H1 (cell line): ENCODE measurements around the gene NMNAT3. TPM values are rescaled to one million over a fixed set of nuclear protein-coding genes. Genes with fewer than 3 reads are reported as not detected.

ENCODE experiments used
- CTCF ChIA-PET: fragments of 300-600 bp; sonication (Branson Sonifier 250); formaldehyde crosslinking; loops from one replicate; lab custom pipeline; 2021; ENCODE audit not compliant: partially characterized antibody; lab: Charles Lee
- POLR2A ChIA-PET: fragments of 300-600 bp; sonication (Branson Sonifier 250); formaldehyde crosslinking; loops from one replicate; lab custom pipeline; 2021; ENCODE audit warnings: inconsistent platforms; ENCODE audit not compliant: partially characterized antibody; lab: Charles Lee
- DNase-seq, 2 experiments: peaks; one replicate each; pipeline versions ENCODE4 v3.0.0 to v3.0.0-alpha.2; 2010 to 2022; ENCODE audit warnings: low spot score in 2 of 2, low read depth in 1 of 2, mixed read lengths in 1 of 2
- FAIRE-seq: peaks from 2 replicates; lab custom pipeline; 2011; peaks lifted over from hg19 to GRCh38; lab: Jason Lieb, UNC
- H2AFZ ChIP-seq: 2 replicates; pipeline ENCODE4 v1.8.1; 2012; ENCODE audit warnings: low read length, inconsistent platforms
- H2AK5ac ChIP-seq: 2 replicates; pipeline ENCODE4 v1.6.1; 2013; ENCODE audit warnings: low read depth, low read length
- H2BK120ac ChIP-seq: replicated peaks from 2 replicates; pipeline ENCODE3; 2013; ENCODE audit warnings: low read depth, low read length, inconsistent platforms
- H2BK12ac ChIP-seq: 2 replicates; pipeline ENCODE4 v1.6.1; 2013; ENCODE audit warnings: low read depth, low read length
- H2BK15ac ChIP-seq: 2 replicates; pipeline ENCODE4 v1.6.1; 2013; ENCODE audit warnings: low read length
- H2BK20ac ChIP-seq: 2 replicates; pipeline ENCODE4 v1.6.1; 2013; ENCODE audit warnings: low read length
- H2BK5ac ChIP-seq: 2 replicates; pipeline ENCODE4 v1.6.1; 2013; ENCODE audit warnings: low read depth, low read length
- H3K14ac ChIP-seq: 2 replicates; pipeline ENCODE4 v1.6.1; 2013; ENCODE audit warnings: inconsistent platforms; ENCODE audit not compliant: insufficient read length
- H3K18ac ChIP-seq: 2 replicates; pipeline ENCODE4 v1.6.1; 2013; ENCODE audit warnings: low read length; ENCODE audit errors: extremely low read depth
- H3K23ac ChIP-seq: 2 replicates; pipeline ENCODE4 v1.6.1; 2013; ENCODE audit warnings: inconsistent platforms; ENCODE audit not compliant: insufficient read length
- H3K23me2 ChIP-seq: 2 replicates; pipeline ENCODE4 v1.6.1; 2013; ENCODE audit warnings: low read depth, low read length
- H3K27ac ChIP-seq: 2 replicates; pipeline ENCODE4 v1.6.1; 2011; ENCODE audit warnings: low read depth, low read length, inconsistent platforms
- H3K27me3 ChIP-seq, 4 experiments: replicated peaks in 1 of 4; 1 replicate in 1 of 4; 2 replicates in 3 of 4; pipeline versions ENCODE4 v1.6.1 to v1.8.1; 2011 to 2013; ENCODE audit warnings: low read length in 3 of 4, mild to moderate bottlenecking in 3 of 4, inconsistent platforms in 2 of 4, mixed read lengths in 2 of 4, moderate library complexity in 1 of 4; ENCODE audit not compliant: control insufficient read depth in 3 of 4, insufficient read depth in 3 of 4; ENCODE audit errors: extremely low read depth in 1 of 4
- H3K36me3 ChIP-seq, 4 experiments: 2 replicates each; pipeline versions ENCODE4 v1.6.1 to v1.8.1; 2011 to 2013; ENCODE audit warnings: mild to moderate bottlenecking in 4 of 4, low read length in 3 of 4, moderate library complexity in 2 of 4, control low read depth in 1 of 4, inconsistent platforms in 1 of 4; ENCODE audit not compliant: insufficient read depth in 4 of 4, control insufficient read depth in 2 of 4
- H3K4ac ChIP-seq: replicated peaks from 2 replicates; pipeline ENCODE3; 2013; ENCODE audit warnings: low read length, low read depth, mixed read lengths, inconsistent platforms; ENCODE audit not compliant: insufficient read length
- H3K4me1 ChIP-seq, 4 experiments: replicated peaks in 1 of 4; 1 replicate in 1 of 4; 2 replicates in 3 of 4; pipeline versions ENCODE4 v1.6.1 to v1.8.1; 2011 to 2013; ENCODE audit warnings: low read length in 3 of 4, inconsistent platforms in 2 of 4, mixed read lengths in 1 of 4; ENCODE audit not compliant: insufficient read depth in 4 of 4, control insufficient read depth in 3 of 4
- H3K4me2 ChIP-seq, 2 experiments: 2 replicates each; pipeline versions ENCODE4 v1.6.1 to v1.8.1; 2011 to 2013; ENCODE audit warnings: low read depth in 2 of 2, low read length in 2 of 2, control low read depth in 1 of 2, inconsistent platforms in 1 of 2, mild to moderate bottlenecking in 1 of 2; ENCODE audit not compliant: insufficient read depth in 1 of 2
- H3K4me3 ChIP-seq, 4 experiments: fragments of 200-600, 300-600 bp in 1 of 4; sonication (generic), shearing (Covaris generic), sonication (Bioruptor Twin) in 1 of 4; 2 replicates each; pipeline versions ENCODE4 v1.5.1 to v1.8.1; 2011 to 2016; ENCODE audit warnings: low read length in 4 of 4, low read depth in 3 of 4, control low read depth in 2 of 4, inconsistent platforms in 2 of 4, mild to moderate bottlenecking in 2 of 4, mixed read lengths in 1 of 4, moderate library complexity in 1 of 4; ENCODE audit not compliant: insufficient read depth in 2 of 4; ENCODE audit errors: extremely low read depth in 1 of 4
- H3K56ac ChIP-seq: replicated peaks from 2 replicates; pipeline ENCODE3; 2013; ENCODE audit warnings: low read depth, mild to moderate bottlenecking, mixed read lengths, low read length, inconsistent platforms; ENCODE audit not compliant: insufficient read length
- H3K79me1 ChIP-seq: 2 replicates; pipeline ENCODE4 v1.6.1; 2013; ENCODE audit warnings: low read depth, low read length, control low read depth
- H3K79me2 ChIP-seq, 2 experiments: 2 replicates each; pipeline versions ENCODE4 v1.6.1 to v1.8.1; 2012 to 2013; ENCODE audit warnings: low read length in 2 of 2, mild to moderate bottlenecking in 2 of 2, inconsistent platforms in 1 of 2; ENCODE audit not compliant: insufficient read depth in 2 of 2, control insufficient read depth in 1 of 2
- H3K9ac ChIP-seq, 4 experiments: replicated peaks in 1 of 4; 1 replicate in 1 of 4; 2 replicates in 3 of 4; pipeline versions ENCODE4 v1.6.1 to v1.8.1; 2011 to 2013; ENCODE audit warnings: low read depth in 3 of 4, low read length in 3 of 4, control low read depth in 2 of 4, mild to moderate bottlenecking in 2 of 4, moderate library complexity in 2 of 4, inconsistent platforms in 1 of 4; ENCODE audit errors: extremely low read depth in 1 of 4
- H3K9me3 ChIP-seq, 2 experiments: 2 replicates each; pipeline versions ENCODE4 v1.6.1 to v1.8.1; 2012 to 2013; ENCODE audit warnings: mild to moderate bottlenecking in 2 of 2, moderate library complexity in 2 of 2, control low read depth in 1 of 2, inconsistent platforms in 1 of 2, low read depth in 1 of 2, low read length in 1 of 2, mixed read lengths in 1 of 2; ENCODE audit not compliant: insufficient read depth in 2 of 2
- H4K20me1 ChIP-seq, 2 experiments: replicated peaks in 1 of 2; 2 replicates each; pipeline versions ENCODE3 to v1.8.1; 2011 to 2013; ENCODE audit warnings: inconsistent platforms in 2 of 2, low read length in 2 of 2, mild to moderate bottlenecking in 1 of 2; ENCODE audit not compliant: insufficient read depth in 2 of 2, control insufficient read depth in 1 of 2
- H4K5ac ChIP-seq: 2 replicates; pipeline ENCODE4 v1.6.1; 2013; ENCODE audit warnings: low read length, low read depth, mixed read lengths, inconsistent platforms; ENCODE audit not compliant: insufficient read length
- H4K8ac ChIP-seq: 2 replicates; pipeline ENCODE4 v1.8.0; 2013; ENCODE audit warnings: mild to moderate bottlenecking, moderate library complexity, low read length, inconsistent platforms; ENCODE audit not compliant: insufficient read depth; ENCODE audit errors: extremely low read depth
- H4K91ac ChIP-seq: replicated peaks from 2 replicates; pipeline ENCODE3; 2013; ENCODE audit warnings: low read length, mixed read lengths, inconsistent platforms; ENCODE audit not compliant: insufficient read length
- EZH2 ChIP-seq: fragments of 200-600 bp; sonication (generic); IDR thresholded peaks from 2 replicates; pipeline ENCODE4 v1.7.1; 2012; ENCODE audit warnings: low read depth, mild to moderate bottlenecking, moderate library complexity, low read length, inconsistent platforms; ENCODE audit not compliant: severe bottlenecking
- GTF2F1 ChIP-seq: IDR thresholded peaks from 2 replicates; pipeline ENCODE4 v1.6.1; 2012; ENCODE audit warnings: low read depth, low read length, improper control_type of control experiment, borderline replicate concordance
- HDAC2 ChIP-seq, 2 experiments: fragments of 300-600 bp in 1 of 2; sonication (generic) in 1 of 2; IDR thresholded peaks; 2 replicates each; pipeline ENCODE4 v1.6.1; 2011 to 2012; ENCODE audit warnings: low read depth in 2 of 2, low read length in 2 of 2, mild to moderate bottlenecking in 2 of 2, moderate library complexity in 2 of 2, borderline replicate concordance in 1 of 2, inconsistent platforms in 1 of 2
- PHF8 ChIP-seq: fragments of 200-600 bp; sonication (generic); conservative IDR thresholded peaks from 2 replicates; pipeline ENCODE4 v1.7.1; 2012; ENCODE audit warnings: low read depth, mild to moderate bottlenecking, inconsistent platforms, low read length, moderate library complexity
- RAD21 ChIP-seq, 2 experiments: IDR thresholded peaks in 1 of 2; conservative IDR thresholded peaks in 1 of 2; 2 replicates each; pipeline ENCODE4 v1.6.1; 2011; ENCODE audit warnings: low read depth in 2 of 2, low read length in 2 of 2, improper control_type of control experiment in 1 of 2, inconsistent platforms in 1 of 2, mild to moderate bottlenecking in 1 of 2, moderate library complexity in 1 of 2
- RXRA ChIP-seq: IDR thresholded peaks from 2 replicates; pipeline ENCODE4 v1.6.1; 2011; ENCODE audit warnings: low read depth, mild to moderate bottlenecking, low read length, moderate library complexity; ENCODE audit not compliant: insufficient read depth
- SAP30 ChIP-seq: fragments of 300-600 bp; sonication (generic); IDR thresholded peaks from 2 replicates; pipeline ENCODE4 v1.7.1; 2012; ENCODE audit warnings: low read length, moderate library complexity, mild to moderate bottlenecking, inconsistent platforms; ENCODE audit not compliant: insufficient read depth, insufficient replicate concordance
- TAF7 ChIP-seq: optimal IDR thresholded peaks from 2 replicates; pipeline ENCODE3; 2011; ENCODE audit warnings: low read depth, mild to moderate bottlenecking, inconsistent platforms, low read length, moderate library complexity, borderline replicate concordance
- YY1 ChIP-seq: IDR thresholded peaks from 2 replicates; pipeline ENCODE4 v1.6.1; 2011; ENCODE audit warnings: low read depth, mild to moderate bottlenecking, low read length
- WGBS, 2 experiments: shearing (Covaris generic) in 1 of 2; methylation state at CpG; one replicate each; pipeline versions ENCODE4 v1.1.6 to v1.1.7; 2013 to 2015; ENCODE audit warnings: low lambda C conversion rate in 2 of 2, mixed read lengths in 2 of 2, inconsistent platforms in 1 of 2, low coverage in 1 of 2, missing lambda C conversion rate in 1 of 2; ENCODE audit not compliant: insufficient replicate concordance in 2 of 2, insufficient coverage in 1 of 2, insufficient read length in 1 of 2; ENCODE audit errors: extremely low coverage in 1 of 2, missing lambda C conversion rate in 1 of 2; 5-methylcytosine and 5-hydroxymethylcytosine counted together
- polyA plus RNA-seq, 7 experiments: library from polyadenylated mRNA; depleted of rRNA in 3 of 7; stranded (reverse) in 5 of 7; unstranded in 2 of 7; fragments of >200 nt in 5 of 7; fragments of 200-250 nt in 2 of 7; gene quantifications; 1 replicate in 5 of 7; 2 replicates in 1 of 7; 4 replicates in 1 of 7; pipeline versions ENCODE4 v1.2.1 to v1.2.3, GENCODE V29; 2011 to 2013; ENCODE audit warnings: missing spikeins in 2 of 7, mixed read lengths in 2 of 7
- total RNA-seq: library from RNA; stranded (reverse); fragmentation: NEBNext Ultra II Directional; extraction: Animal tissue kit (Norgen Biotek cat#: 25700); gene quantifications from 2 replicates; pipeline ENCODE4 v1.2.1, GENCODE V29; 2021

NMNAT3 gene
- total and polyA plus RNA-seq, 2 of the 8 experiments (the other 6 are each of a cell fraction or from before 2014, with no cell fraction given), result 4.2 to 4.3 TPM

- ChIA-PET CTCF (interaction anchor here (0.7 to 2.7 kb wide), 17 partner anchors 8 to 113 kb away, joined by 3 to 12 read pairs (median 4); no protein-coding TSS in a partner anchor), POLR2A (interaction anchor here (0.9 to 1.7 kb wide), 3 partner anchors 9 to 18 kb away, joined by 4 to 6 read pairs (median 5); no protein-coding TSS in a partner anchor)
- Histone ChIP-seq H3K79me2 (no peaks in the 10 kb centered on the region), H2AK5ac (0 out of 2 replicates have a peak overlapping the region, but pooled peaks have one; percentile 54), H3K4me3 (peak overlapping the region in 2 of 4 experiments; percentile 18 to 69; a peak in 3 of 8 replicates), H3K23me2 (peaks cover 7% of the 10 kb centered on the region; the same call in 1 of the 2 replicates), H3K56ac (no peak overlapping the region), H4K8ac (no peak overlapping the region), H2BK5ac (no peak overlapping the region), H3K79me1 (no peaks in the 10 kb centered on the region), H3K27ac (no peak overlapping the region), H3K4ac (no peak overlapping the region), H3K4me1 (peaks cover 4 to 23% (median 13%) of the 10 kb centered on the region in 4 experiments; a peak in 6 of 7 replicates), H2BK15ac (peak overlapping the region; percentile 55; the same call in 1 of the 2 replicates), H4K20me1 (no peaks in the 10 kb centered on the region), H4K5ac (no peak overlapping the region), H3K27me3 (peaks cover 0 to 24% (median 19%) of the 10 kb centered on the region in 4 experiments; a peak in 4 of 7 replicates), H2BK12ac (no peak overlapping the region), H3K18ac (no peak overlapping the region), H2AFZ (no peak overlapping the region), H2BK20ac (no peak overlapping the region), H4K91ac (no peak overlapping the region), H3K9me3 (no peaks in the 10 kb centered on the region), H3K9ac (no peak overlapping the region), H3K36me3 (no peaks in the 10 kb centered on the region), H2BK120ac (no peak overlapping the region), H3K4me2 (peak overlapping the region; percentile 95 to 96), H3K23ac (no peak overlapping the region), H3K14ac (no peak overlapping the region)
- WGBS, 2 experiments, result 89% methylated on average over 6 of the region's 6 CpGs; no CpG with 5 or more reads in 1 of the 2 experiments
- DNase-seq (no peak), FAIRE-seq (no peak)
- TF ChIP-seq HDAC2 (IDR thresholded peaks at IDR 0.05; ENCODE audit: borderline replicate concordance in 1 of 2, low read depth in 2 of 2, low read length in 2 of 2), result no peak
- no peak for TF ChIP-seq SAP30
- no peak for TF ChIP-seq YY1
- TF ChIP-seq EZH2, result no peak
- no peak for TF ChIP-seq GTF2F1
- TF ChIP-seq RXRA, result no peak
- TF ChIP-seq PHF8, result no peak
- no peak for TF ChIP-seq RAD21 (IDR thresholded peaks at IDR 0.05 in 1 of 2, conservative IDR thresholded peaks at IDR 0.05 in 1 of 2; ENCODE audit: low read depth in 2 of 2, low read length in 2 of 2)
- TF ChIP-seq TAF7, result no peak
Measured at GRCh38 chr3:139540651-139541531, 136.9 kb downstream of the NMNAT3 start.
